IPS-NIHi11 (cell line): ENCODE results near the gene KISS1R.

Source experiments
- DNase-seq: peaks from one replicate; pipeline ENCODE4 v3.0.0; 2012; ENCODE audit warnings: mixed read lengths, low spot score

The KISS1R gene

GRCh38 chr19:920051-920864, 3.1 kb downstream of the KISS1R start:
- DNase-seq = peak; percentile 43

GRCh38 chr19:924553-925086, 7.5 kb downstream of the KISS1R start:
- no peak for DNase-seq

- no peak for DNase-seq
These were observed 8.0 kb downstream of the KISS1R start for GRCh38 chr19:925087-925525.

- peak; percentile 88 for DNase-seq
These were observed 8.6 kb downstream of the KISS1R start, which contains the start of gene ARID3A for GRCh38 chr19:925526-926322. ARID3A (plus strand) TSS chr19:926035; CDS start chr19:929529, 3,494 bp downstream.

GRCh38 chr19:926323-926588, 9.1 kb downstream of the KISS1R start:
- no peak for DNase-seq

- peak; percentile 76 for DNase-seq
These were observed 9.6 kb downstream of the KISS1R start for GRCh38 chr19:926589-927350.

GRCh38 chr19:927351-927779, 10.2 kb downstream of the KISS1R start:
- peak; percentile 72 for DNase-seq

GRCh38 chr19:927780-928401, 10.8 kb downstream of the KISS1R start:
- DNase-seq = no peak

- peak; percentile 73 for DNase-seq
These were observed 11.5 kb downstream of the KISS1R start for GRCh38 chr19:928471-929202.

- no peak for DNase-seq
These were observed 12.2 kb downstream of the KISS1R start for GRCh38 chr19:929203-929890.

- DNase-seq = no peak
These were observed 12.7 kb downstream of the KISS1R start for GRCh38 chr19:929891-930258.

GRCh38 chr19:931860-932647, 14.9 kb downstream of the KISS1R start:
- DNase-seq = no peak

GRCh38 chr19:932648-933552, 15.8 kb downstream of the KISS1R start:
- peak; percentile 71 for DNase-seq

- no peak for DNase-seq
These were observed 16.4 kb downstream of the KISS1R start for GRCh38 chr19:933553-933882.

- DNase-seq = no peak
These were observed 17.2 kb downstream of the KISS1R start for GRCh38 chr19:934197-934840.

GRCh38 chr19:934865-935479, 17.8 kb downstream of the KISS1R start:
- DNase-seq = no peak

- no peak for DNase-seq
These were observed 19.0 kb downstream of the KISS1R start for GRCh38 chr19:936175-936546.

GRCh38 chr19:937259-937694, 20.1 kb downstream of the KISS1R start:
- DNase-seq = no peak
